Breast epithelium (tissue), 3 donors: Measurements from ENCODE around the gene OVAAL.

ENCODE experiments used
- POLR2A ChIP-seq: fragments of 450-650 bp; IDR thresholded peaks from one replicate; pipeline ENCODE4 v1.6.1; 2016; ENCODE audit warnings: antibody characterized with exemption, mild to moderate bottlenecking, moderate library complexity
- POLR2AphosphoS5 ChIP-seq, 3 donors: sonication (generic); formaldehyde crosslinking; IDR thresholded peaks; one replicate each; pipeline ENCODE4 v1.6.1; 2017; ENCODE audit warnings: antibody characterized with exemption in 3 of 3
- TF ChIP-seq, protein P1 (sequence below), 3 donors: fragments of 450-650 bp; IDR thresholded peaks; one replicate each; pipeline ENCODE4 v1.5.1; 2016 to 2017; ENCODE audit warnings: antibody characterized with exemption in 3 of 3, mild to moderate bottlenecking in 3 of 3, moderate library complexity in 3 of 3

DNA sequence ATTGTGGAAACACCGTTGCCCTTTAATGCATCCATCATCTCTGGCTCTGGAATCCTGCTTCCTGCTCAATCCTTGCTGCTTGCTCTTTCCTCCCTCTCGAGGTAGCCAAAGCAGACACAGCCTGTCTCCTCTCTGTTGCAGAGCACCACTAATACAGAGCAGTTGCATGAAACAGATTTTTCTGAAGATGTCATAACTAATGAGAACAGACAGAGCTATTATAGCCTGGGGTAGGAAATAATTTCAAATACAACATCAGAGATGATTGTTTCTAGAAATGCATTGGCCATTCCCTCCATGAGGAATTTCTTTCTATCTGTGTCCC is 33.1 kb upstream of the OVAAL start:
- no peak for TF ChIP-seq POLR2A
- no peak for TF ChIP-seq POLR2AphosphoS5 (IDR thresholded peaks at IDR 0.05)
- TF ChIP-seq, protein P1, sequence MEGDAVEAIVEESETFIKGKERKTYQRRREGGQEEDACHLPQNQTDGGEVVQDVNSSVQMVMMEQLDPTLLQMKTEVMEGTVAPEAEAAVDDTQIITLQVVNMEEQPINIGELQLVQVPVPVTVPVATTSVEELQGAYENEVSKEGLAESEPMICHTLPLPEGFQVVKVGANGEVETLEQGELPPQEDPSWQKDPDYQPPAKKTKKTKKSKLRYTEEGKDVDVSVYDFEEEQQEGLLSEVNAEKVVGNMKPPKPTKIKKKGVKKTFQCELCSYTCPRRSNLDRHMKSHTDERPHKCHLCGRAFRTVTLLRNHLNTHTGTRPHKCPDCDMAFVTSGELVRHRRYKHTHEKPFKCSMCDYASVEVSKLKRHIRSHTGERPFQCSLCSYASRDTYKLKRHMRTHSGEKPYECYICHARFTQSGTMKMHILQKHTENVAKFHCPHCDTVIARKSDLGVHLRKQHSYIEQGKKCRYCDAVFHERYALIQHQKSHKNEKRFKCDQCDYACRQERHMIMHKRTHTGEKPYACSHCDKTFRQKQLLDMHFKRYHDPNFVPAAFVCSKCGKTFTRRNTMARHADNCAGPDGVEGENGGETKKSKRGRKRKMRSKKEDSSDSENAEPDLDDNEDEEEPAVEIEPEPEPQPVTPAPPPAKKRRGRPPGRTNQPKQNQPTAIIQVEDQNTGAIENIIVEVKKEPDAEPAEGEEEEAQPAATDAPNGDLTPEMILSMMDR (IDR thresholded peaks at IDR 0.05): no peak
